DOHH2 (cell line): ENCODE results near the gene TCF15.

Experiments
- H3F3A ChIP-seq: fragments of 200-600 bp; sonication (generic), shearing (Covaris generic); 2 replicates; pipeline ENCODE4 v1.6.0; 2016; ENCODE audit warnings: antibody characterized with exemption, mild to moderate bottlenecking; ENCODE audit not compliant: control insufficient read depth, insufficient read depth
- H3K27ac ChIP-seq: fragments of 200-600 bp; sonication (generic); 2 replicates; pipeline ENCODE4 v1.5.1; 2014; ENCODE audit warnings: low read depth, mild to moderate bottlenecking, low read length, moderate library complexity
- H3K27me3 ChIP-seq: fragments of 200-600 bp; sonication (generic); 2 replicates; pipeline ENCODE4 v1.6.1; 2014; ENCODE audit warnings: mild to moderate bottlenecking, low read length, mixed read lengths; ENCODE audit not compliant: control insufficient read depth
- H3K36me3 ChIP-seq: fragments of 200-600 bp; sonication (generic); 2 replicates; pipeline ENCODE4 v1.6.1; 2014; ENCODE audit warnings: mild to moderate bottlenecking, low read length, moderate library complexity, mixed read lengths; ENCODE audit not compliant: control insufficient read depth
- H3K4me1 ChIP-seq: fragments of 200-600 bp; sonication (generic); 2 replicates; pipeline ENCODE4 v1.6.1; 2014; ENCODE audit warnings: mild to moderate bottlenecking, low read length, mixed read lengths; ENCODE audit not compliant: control insufficient read depth
- H3K4me2 ChIP-seq: fragments of 200-600 bp; sonication (generic); 2 replicates; pipeline ENCODE4 v1.6.0; 2014; ENCODE audit warnings: mild to moderate bottlenecking, low read length, moderate library complexity
- H3K4me3 ChIP-seq: fragments of 200-600 bp; sonication (generic); 2 replicates; pipeline ENCODE4 v1.5.1; 2014; ENCODE audit warnings: mild to moderate bottlenecking, low read length, mixed read lengths
- H3K79me2 ChIP-seq: fragments of 200-600 bp; sonication (generic); 2 replicates; pipeline ENCODE4 v1.6.1; 2014; ENCODE audit warnings: mild to moderate bottlenecking, low read length, mixed read lengths; ENCODE audit not compliant: control insufficient read depth
- H3K9me2 ChIP-seq: fragments of 200-600 bp; sonication (generic); replicated peaks from 2 replicates; pipeline ENCODE4 v1.6.1; 2014; ENCODE audit warnings: mild to moderate bottlenecking, low read length, mixed read lengths; ENCODE audit not compliant: control insufficient read depth
- H3K9me3 ChIP-seq: fragments of 200-600 bp; sonication (generic); 2 replicates; pipeline ENCODE4 v1.6.1; 2014; ENCODE audit warnings: antibody characterized with exemption, low read length, mixed read lengths; ENCODE audit not compliant: control insufficient read depth, insufficient read depth
- H4K20me1 ChIP-seq: fragments of 200-600 bp; sonication (generic); 2 replicates; pipeline ENCODE4 v1.6.0; 2014; ENCODE audit warnings: low read depth, mild to moderate bottlenecking, antibody characterized with exemption, low read length, moderate library complexity; ENCODE audit not compliant: control insufficient read depth, insufficient read depth
- EZH2phosphoT487 ChIP-seq: fragments of 200-600 bp; sonication (generic); IDR thresholded peaks from 2 replicates; pipeline ENCODE4 v1.6.1; 2017; ENCODE audit warnings: borderline replicate concordance, mild to moderate bottlenecking, antibody characterized with exemption, low read length, moderate library complexity, mixed read lengths
- TF ChIP-seq, protein P1 (sequence below): fragments of 200-600 bp; sonication (generic); IDR thresholded peaks from one replicate; pipeline ENCODE4 v1.5.1; 2014; ENCODE audit warnings: antibody characterized with exemption, mild to moderate bottlenecking, low read depth, low read length; ENCODE audit not compliant: poor library complexity, severe bottlenecking

The TCF15 gene

DNA sequence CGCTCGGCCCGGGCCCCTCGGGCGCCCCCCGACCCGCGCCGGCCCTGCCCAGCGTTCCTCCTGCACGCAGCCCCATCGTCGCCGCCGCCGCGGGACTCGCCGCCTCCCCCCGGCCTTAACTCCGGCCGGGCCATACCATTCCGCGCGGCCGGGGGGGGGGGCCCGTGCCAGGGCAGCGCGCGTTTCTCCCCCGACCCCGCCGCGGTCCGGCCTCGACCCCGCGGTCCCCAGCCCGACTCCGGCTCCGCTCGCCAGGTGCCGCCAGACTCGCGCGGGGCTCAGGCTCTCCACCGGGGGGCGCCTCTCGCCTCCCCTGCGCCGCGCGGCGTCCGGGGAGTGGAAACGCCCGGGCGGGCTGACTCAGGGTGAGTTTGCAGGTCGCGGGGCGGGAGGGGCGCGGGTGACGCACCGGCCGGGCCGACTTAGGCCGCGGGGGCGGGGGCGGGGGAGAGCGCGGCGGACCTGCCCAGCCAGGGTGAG lies 43.0 kb upstream of the TCF15 start, which contains the start of gene SRXN1:
TSS of gene SRXN1 (minus strand) at position 91 of the 480 bp plus-strand sequence. CDS start at position 76, 15 bp downstream.
- Histone ChIP-seq H3K4me3 (peak within 1 kb of the TSS; percentile 81), H3K36me3 (peaks cover 20% of the 10 kb centered on the region), H3K9me2 (no peaks in the 10 kb centered on the region), H3F3A (no peaks in the 10 kb centered on the region), H3K4me2 (peak within 1 kb of the TSS; percentile 76), H3K79me2 (peaks cover 19% of the 10 kb centered on the region), H4K20me1 (no peaks in the 10 kb centered on the region), H3K9me3 (no peaks in the 10 kb centered on the region), H3K27ac (no peak within 1 kb of the TSS), H3K4me1 (peaks cover 19% of the 10 kb centered on the region), H3K27me3 (peaks cover 12% of the 10 kb centered on the region)
- TF ChIP-seq EZH2phosphoT487 = no peak
- TF ChIP-seq, protein P1, sequence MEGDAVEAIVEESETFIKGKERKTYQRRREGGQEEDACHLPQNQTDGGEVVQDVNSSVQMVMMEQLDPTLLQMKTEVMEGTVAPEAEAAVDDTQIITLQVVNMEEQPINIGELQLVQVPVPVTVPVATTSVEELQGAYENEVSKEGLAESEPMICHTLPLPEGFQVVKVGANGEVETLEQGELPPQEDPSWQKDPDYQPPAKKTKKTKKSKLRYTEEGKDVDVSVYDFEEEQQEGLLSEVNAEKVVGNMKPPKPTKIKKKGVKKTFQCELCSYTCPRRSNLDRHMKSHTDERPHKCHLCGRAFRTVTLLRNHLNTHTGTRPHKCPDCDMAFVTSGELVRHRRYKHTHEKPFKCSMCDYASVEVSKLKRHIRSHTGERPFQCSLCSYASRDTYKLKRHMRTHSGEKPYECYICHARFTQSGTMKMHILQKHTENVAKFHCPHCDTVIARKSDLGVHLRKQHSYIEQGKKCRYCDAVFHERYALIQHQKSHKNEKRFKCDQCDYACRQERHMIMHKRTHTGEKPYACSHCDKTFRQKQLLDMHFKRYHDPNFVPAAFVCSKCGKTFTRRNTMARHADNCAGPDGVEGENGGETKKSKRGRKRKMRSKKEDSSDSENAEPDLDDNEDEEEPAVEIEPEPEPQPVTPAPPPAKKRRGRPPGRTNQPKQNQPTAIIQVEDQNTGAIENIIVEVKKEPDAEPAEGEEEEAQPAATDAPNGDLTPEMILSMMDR = peak; percentile 77

DNA sequence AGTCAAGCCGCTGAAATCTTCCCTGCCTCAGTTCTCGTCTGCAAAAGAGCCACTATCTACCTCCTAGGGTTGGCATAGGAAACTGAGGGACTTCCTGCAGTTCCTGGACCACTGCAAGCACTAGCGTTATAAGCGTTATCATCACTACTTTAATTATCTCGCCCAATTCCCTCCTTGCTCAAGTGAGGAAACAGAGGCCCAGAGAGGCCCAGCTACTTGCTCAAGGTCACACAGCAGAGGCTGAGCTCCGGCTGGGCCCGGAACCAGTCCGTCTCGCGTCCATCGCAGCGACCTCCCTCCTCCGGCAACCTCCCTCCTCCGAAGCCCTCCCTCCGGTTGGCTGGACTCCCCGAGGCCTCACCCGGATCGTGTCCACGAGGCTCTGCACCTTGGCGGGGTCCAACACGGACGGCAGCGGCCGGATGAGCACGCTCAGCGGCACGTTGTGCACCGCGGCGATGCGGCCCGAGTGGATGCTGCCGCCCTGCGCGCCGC lies 42.6 kb upstream of the TCF15 start:
- no peaks in the 10 kb centered on the region for H3F3A ChIP-seq
- H3K9me2 ChIP-seq = no peaks in the 10 kb centered on the region
- H3K36me3 ChIP-seq = peaks cover 25% of the 10 kb centered on the region
- H3K79me2 ChIP-seq = peaks cover 19% of the 10 kb centered on the region
- H3K27me3 ChIP-seq = peaks cover 7% of the 10 kb centered on the region
- peak overlapping the region; percentile 81 for H3K4me3 ChIP-seq
- H3K4me1 ChIP-seq = peaks cover 19% of the 10 kb centered on the region
- H3K9me3 ChIP-seq = no peaks in the 10 kb centered on the region
- TF ChIP-seq, protein P1 = no peak
- TF ChIP-seq EZH2phosphoT487 = no peak
- H4K20me1 ChIP-seq = no peaks in the 10 kb centered on the region
- peak overlapping the region; percentile 76 for H3K4me2 ChIP-seq
- H3K27ac ChIP-seq = no peak overlapping the region

DNA sequence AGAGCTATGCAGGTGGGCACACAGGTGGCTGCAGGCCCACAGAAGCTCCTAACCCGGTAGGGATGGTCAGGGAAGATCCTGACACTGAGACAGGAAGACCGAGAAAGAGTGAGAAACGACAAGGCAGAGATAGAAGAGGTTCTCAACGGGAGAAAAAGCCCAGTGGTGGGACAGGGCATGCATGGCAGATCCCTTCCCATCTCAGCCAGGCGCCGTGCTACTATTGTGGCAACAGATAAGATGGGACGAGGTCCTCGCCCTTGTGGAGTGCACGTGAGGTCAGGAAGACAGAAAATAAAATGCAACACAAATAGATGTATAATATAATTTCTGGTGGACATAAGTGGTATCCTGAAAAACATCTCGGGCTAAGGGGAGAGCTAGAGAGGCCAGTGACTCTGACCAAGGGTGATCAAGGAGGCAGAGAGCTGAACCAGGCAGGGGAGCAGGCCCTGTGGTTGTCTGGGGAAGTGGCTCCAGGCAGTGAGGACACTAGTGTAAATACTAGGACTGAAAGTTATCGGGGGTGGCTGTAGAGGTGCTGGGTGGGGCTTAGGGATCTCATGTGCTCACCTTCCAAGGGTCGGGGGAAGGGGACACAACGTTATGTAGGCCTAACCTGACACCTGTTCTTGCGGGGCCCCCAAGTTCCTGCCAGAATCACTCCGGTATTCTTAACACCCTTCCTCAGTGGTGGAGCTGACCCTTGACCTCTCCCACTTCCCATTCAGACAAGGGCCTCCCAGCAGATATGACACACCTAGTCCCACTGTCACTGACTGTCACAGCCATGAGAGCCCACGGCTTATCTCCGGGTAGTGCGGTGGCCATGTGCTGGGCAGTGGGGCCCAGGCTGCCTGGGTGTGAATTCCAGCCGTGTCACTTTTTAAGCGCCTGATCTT lies 41.9 kb upstream of the TCF15 start:
- Histone ChIP-seq H3K4me1 (peaks cover 19% of the 10 kb centered on the region), H3K9me3 (no peaks in the 10 kb centered on the region), H4K20me1 (no peaks in the 10 kb centered on the region), H3K36me3 (peaks cover 32% of the 10 kb centered on the region), H3K4me3 (peak overlapping the region; percentile 81), H3K79me2 (peaks cover 19% of the 10 kb centered on the region), H3K27me3 (peaks cover 6% of the 10 kb centered on the region), H3F3A (no peaks in the 10 kb centered on the region), H3K4me2 (peak overlapping the region; percentile 76), H3K9me2 (no peaks in the 10 kb centered on the region), H3K27ac (no peak overlapping the region)
- TF ChIP-seq, protein P1 = no peak
- TF ChIP-seq EZH2phosphoT487 = no peak
